H1 (cell line): Measurements from ENCODE around the gene OSBPL5. TPM values are rescaled to one million over a fixed set of nuclear protein-coding genes. Genes with fewer than 3 reads are reported as not detected.

Experiments
- CEBPB ChIP-seq: IDR thresholded peaks from 2 replicates; pipeline ENCODE4 v1.6.1; 2012; ENCODE audit warnings: low read depth, low read length
- KDM4A ChIP-seq: IDR thresholded peaks from one replicate; pipeline ENCODE4 v1.7.1; 2012; ENCODE audit warnings: low read depth, mild to moderate bottlenecking, moderate library complexity, low read length, inconsistent platforms; ENCODE audit not compliant: severe bottlenecking
- polyA plus RNA-seq, 7 experiments: library from polyadenylated mRNA; depleted of rRNA in 3 of 7; stranded (reverse) in 5 of 7; unstranded in 2 of 7; fragments of >200 nt in 5 of 7; fragments of 200-250 nt in 2 of 7; gene quantifications; 1 replicate in 5 of 7; 2 replicates in 1 of 7; 4 replicates in 1 of 7; pipeline versions ENCODE4 v1.2.1 to v1.2.3, GENCODE V29; 2011 to 2013; ENCODE audit warnings: missing spikeins in 2 of 7, mixed read lengths in 2 of 7
- total RNA-seq: library from RNA; stranded (reverse); fragmentation: NEBNext Ultra II Directional; extraction: Animal tissue kit (Norgen Biotek cat#: 25700); gene quantifications from 2 replicates; pipeline ENCODE4 v1.2.1, GENCODE V29; 2021
- TF ChIP-seq, protein P1 (sequence below): IDR thresholded peaks from 2 replicates; pipeline ENCODE4 v1.6.1; 2011; ENCODE audit warnings: low read length, improper control_type of control experiment

The OSBPL5 gene
- total and polyA plus RNA-seq, 2 of the 8 experiments (the other 6 are each of a cell fraction or from before 2014, with no cell fraction given): 3.4 to 9.9 TPM

DNA sequence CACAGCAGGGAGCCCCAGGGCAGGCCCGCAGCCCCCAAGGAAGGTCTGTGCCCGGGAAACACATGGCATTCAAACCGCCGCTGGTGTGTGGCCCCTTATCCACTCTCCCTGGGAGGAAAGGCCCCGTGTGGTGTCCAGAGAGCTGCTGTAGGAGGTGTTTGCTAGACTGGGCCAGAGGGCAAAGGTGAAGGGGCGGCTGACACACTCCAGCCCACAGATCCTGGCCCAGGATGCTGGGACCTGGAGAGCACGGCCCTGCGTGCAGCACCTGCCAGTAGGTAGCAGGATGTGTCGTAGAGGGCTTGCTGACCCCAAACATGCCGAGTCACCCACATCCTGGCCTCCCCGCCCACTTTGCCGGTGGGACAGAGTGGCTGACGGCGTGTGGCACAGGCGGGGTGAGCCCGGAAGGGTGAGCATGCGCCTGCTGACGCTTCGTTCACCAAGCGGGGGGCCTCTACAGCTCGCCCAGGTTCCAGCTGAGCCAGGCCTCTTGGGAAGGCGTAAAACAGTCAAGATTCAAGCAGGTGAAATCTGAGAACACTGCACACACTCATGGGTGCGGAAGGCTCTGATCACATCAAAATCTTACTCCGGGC is 11.0 kb downstream of the OSBPL5 start (continued):
- TF ChIP-seq, protein P1, sequence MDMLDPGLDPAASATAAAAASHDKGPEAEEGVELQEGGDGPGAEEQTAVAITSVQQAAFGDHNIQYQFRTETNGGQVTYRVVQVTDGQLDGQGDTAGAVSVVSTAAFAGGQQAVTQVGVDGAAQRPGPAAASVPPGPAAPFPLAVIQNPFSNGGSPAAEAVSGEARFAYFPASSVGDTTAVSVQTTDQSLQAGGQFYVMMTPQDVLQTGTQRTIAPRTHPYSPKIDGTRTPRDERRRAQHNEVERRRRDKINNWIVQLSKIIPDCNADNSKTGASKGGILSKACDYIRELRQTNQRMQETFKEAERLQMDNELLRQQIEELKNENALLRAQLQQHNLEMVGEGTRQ: no peak
- TF ChIP-seq CEBPB (no peak), KDM4A (no peak)
- TF ChIP-seq, all 59 proteins: peak for 0
